HG03045 (cell line): Measurements from ENCODE around the gene ALX4.

Experiments
- ATAC-seq: cut with Tn5 transposase; IDR thresholded peaks from one replicate; pipeline ENCODE4 v1.9.1; 2021; ENCODE audit warnings: mild to moderate bottlenecking, moderate library complexity; ENCODE audit not compliant: unreplicated experiment

Gene ALX4

GRCh38 chr11:44316659-44317240 lies 6.8 kb upstream of the ALX4 start:
- no peak for ATAC-seq

DNA sequence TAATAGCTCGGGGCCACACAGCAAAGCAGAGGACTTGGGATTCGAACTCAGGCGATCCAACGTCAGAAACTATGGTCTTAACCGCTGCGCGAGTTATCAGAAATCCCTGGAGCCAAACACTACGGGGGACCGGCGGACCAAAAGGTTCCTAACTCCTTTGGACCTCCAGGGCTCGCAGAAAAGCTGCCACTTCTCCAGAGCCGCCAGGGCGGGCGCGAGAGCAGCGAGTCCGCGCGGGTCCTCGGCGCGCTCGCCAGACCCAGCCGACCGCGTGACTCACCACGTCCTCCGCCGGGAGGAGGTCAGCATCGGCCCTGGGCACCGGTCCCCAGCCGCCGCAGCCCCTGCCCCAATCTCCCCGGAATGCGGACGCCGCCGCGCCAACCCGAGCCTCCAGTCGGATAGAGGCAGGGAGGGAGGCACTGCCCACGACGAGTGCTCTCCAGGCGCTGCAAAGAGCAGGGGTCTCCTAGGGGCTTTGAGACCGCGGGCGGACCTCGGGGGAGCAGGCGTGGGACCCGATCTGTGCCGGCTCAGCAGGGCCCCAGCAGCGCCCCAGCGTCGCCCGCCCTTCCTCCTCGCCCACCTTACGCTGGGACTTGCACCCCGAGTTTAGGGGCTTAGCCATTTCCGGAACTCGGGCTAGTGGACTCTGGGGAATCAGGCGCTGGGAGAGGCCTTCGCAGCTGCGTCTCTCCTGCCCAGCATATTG lies 6.2 kb upstream of the ALX4 start:
- ATAC-seq, result no peak

GRCh38 chr11:44314733-44315132 lies 4.8 kb upstream of the ALX4 start:
- ATAC-seq, result no peak

DNA sequence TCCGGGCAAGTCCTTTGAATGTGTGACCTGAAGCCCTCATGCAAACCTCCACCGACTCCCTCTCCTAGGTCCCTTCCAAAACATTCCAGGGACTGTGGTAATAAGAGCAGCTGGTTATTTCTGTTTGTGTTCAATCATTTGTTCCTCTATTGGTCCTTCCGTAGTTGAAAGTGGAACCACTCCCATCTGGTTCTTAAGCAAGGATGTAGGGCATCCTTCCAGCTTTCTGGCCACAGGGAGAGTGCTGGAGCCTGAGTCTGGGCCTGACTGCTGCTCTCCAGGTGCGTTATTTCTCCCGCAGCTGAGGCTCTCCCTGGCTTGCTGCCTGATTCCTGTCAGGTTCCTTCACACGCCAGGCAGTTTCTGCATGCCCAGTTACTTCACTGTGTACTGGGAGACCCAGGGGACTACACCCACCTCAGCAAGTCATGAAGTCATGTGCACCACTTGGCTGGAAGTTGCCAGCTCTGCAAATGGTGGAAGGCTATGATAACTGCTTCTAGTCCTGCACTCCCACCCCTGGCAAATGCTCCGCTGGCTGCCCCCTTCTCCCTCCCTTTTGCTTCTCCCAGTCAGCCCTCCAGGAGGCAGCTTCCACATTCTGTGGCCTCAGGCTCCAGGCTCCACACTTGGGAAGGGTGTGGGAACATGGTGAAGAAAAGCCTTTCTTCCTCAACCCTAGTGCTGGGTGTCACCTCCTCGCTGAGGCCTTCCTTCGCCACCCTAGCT lies 4.0 kb upstream of the ALX4 start:
- ATAC-seq, result no peak

- no peak for ATAC-seq
Measured at GRCh38 chr11:44312876-44313275, 2.9 kb upstream of the ALX4 start.

DNA sequence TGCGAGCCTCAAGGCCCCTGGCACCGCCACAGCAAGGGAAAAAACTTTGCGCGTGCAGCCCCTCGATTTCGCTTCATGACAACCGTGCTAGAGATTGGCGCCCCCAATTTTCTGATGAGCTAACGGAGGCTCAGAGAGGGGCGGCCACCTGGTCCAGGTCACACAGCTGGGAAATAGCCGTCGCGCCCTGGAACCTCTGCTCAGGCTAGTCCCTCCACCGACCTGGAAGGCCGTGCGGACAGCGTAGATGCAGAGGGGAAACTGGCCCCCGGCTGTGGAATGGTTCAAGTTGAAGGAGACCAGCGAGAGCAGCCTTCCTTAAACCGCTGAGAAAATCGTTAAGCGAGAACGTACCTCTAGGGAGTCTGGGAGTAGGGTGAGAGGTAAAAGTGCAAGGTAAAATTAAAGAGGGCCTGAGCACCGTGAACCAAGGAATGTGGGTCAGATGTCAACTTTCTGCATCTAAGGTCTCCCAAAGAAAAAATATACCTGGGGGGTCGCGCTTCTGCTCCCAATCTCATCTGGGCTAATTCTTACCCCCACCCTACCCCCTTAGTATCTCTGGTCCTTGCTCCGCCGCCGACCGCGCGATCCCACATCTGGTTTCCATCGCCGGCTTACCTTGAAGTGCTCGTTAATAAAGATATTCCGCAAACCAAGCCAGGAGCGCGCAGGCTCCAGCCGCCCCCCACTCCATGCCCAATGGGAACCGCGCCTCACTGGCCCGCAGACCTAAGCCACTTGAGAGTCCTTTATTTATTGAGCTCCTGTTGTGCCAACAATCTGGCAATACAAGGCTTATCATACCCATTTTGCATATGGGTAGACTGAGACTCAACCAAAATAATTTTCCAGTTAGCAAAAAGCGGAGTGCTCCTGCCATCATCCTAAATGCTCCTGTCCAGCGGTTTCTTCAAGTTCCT lies 1.7 kb upstream of the ALX4 start:
- no peak for ATAC-seq

DNA sequence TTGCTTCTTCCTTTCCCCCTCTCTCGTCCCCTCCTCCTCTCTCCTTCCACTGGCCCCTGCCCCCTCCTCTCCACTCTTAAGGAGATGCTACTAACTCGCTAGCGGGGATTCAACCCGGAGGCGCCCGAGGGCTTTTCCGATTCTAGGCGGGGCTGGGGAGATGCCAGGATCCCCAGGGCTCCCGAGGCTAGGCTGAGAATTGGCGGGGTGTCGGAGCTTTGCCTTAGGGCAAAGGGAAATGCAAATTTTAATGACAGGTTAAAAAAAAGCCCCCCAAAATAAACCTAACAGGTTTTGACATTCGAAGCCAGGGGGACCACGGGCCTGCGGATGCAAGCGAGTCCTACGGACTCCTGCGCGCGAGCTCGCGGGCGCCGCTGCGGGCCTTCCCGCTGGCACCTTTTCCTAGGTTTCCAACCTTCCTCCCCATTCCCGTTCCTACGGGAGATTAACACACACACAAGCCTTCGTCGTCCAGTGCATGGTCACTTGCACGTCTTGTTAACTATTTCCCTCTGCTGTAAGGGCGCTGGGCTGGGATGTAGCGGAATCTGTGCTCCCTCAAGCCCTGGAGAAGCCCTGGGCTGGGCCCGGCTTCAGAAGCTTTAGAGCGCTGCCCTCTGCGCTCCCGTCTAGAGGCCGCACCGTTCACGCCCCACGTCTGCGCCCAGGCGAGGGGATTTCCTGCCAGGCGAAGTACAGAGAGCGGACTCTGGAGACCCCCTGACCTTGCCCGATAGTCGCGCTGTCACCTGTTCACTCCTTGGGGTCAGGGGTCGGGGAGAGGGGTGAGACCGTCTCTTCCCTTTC lies 729 bp upstream of the ALX4 start:
- no peak for ATAC-seq

DNA sequence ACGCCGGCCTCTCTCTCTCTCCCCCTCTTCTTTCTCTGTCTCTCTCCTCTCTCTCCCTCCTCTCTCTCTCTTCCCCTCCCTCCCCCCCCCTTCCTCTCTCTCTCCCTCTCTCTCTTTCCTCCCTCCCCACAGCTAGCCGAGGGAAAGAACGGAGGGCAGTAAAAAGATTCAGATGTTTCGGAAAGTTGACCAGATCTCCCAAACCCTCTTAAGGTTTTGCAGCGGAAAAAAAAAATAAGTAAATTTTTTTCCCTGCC lies 195 bp upstream of the ALX4 start:
- no peak for ATAC-seq

- no peak for ATAC-seq
Measured at GRCh38 chr11:44308923-44309477, 939 bp downstream of the ALX4 start.

- ATAC-seq, result no peak
Measured at GRCh38 chr11:44308256-44308922, 1.6 kb downstream of the ALX4 start.

GRCh38 chr11:44307340-44308099 lies 2.4 kb downstream of the ALX4 start:
- ATAC-seq, result no peak

GRCh38 chr11:44306918-44307244 lies 3.1 kb downstream of the ALX4 start:
- ATAC-seq, result no peak

- ATAC-seq, result no peak
Measured at GRCh38 chr11:44306052-44306917, 3.7 kb downstream of the ALX4 start.

GRCh38 chr11:44305470-44306051 lies 4.4 kb downstream of the ALX4 start:
- ATAC-seq, result no peak

DNA sequence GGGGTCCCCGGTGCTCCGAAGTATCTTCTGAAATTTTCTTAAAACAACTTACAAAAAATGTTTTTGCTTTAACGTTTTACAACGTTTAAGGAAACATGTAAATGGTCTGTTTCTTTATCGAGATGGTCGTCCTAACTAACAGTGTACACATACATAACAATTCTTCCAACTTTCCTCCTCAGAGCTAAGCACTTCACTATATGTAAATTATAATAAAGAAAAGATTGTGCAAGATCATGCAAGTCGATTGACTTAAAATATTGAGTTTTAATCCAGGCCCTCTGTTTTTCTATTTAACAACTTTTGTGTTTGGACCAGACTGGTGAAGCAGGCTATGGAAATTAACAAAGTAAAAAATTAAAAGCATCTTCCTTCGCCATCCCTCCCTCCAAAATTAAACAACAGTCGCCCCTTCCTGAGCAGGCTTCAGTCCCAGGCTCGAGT lies 4.9 kb downstream of the ALX4 start:
- ATAC-seq, result no peak

DNA sequence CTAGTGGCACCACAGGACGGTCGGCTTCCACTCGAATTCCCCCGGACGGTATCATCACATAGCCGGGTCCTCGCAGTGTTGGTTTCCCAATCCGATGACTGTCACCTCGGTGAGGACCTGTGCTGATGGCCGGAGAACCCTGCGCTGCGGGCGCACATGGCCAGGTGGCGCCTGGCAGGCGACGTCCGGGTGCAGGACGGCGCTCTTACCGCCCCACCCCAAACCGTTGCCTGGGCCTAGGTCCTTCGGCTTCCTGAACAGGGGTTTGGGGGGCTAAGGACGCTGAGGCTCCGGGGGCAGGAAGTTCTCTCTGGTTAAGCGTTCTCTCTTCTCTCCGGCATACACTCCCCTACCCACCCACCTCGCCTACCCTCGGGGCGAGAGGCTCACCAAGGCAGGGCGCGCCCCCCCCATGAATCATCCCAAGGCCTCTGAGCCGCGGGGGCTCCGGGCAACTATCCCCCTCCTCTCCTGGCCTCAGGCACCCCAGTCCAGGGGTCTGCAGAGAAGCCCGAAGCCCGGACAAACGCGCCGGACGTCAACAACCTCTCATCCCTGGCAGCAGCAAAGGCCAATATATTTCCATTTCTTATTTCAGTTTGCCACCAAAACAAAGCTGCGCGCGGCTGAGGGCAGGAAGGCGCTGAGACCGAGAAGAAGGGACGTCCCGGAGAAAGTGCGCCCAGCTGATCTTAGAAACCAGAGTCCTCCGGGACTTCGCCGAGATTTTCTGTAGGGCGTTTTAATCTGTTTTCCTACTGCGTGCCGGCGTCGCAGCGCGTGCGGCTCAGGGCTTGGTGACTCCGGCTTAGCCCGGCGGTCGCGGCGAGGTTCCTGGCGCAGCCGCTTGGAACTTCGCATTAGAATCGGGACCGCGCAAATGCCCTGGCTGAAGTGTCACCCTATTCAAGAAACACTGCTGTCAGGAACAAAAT lies 5.6 kb downstream of the ALX4 start:
- ATAC-seq, result no peak
